Esophagus squamous epithelium (tissue), 4 donors: Measurements from ENCODE around the gene TMEM120B.

Experiments used
- POLR2A ChIP-seq, 4 donors: fragments of 450-650 bp; IDR thresholded peaks; one replicate each; pipeline ENCODE4 v1.6.1; 2017; ENCODE audit warnings: antibody characterized with exemption in 4 of 4, mild to moderate bottlenecking in 4 of 4, moderate library complexity in 3 of 4
- TF ChIP-seq, protein P1 (sequence below), 6 experiments: fragments of 450-650 bp in 4 of 6; fragments of 200-600 bp in 2 of 6; sonication (generic) in 2 of 6; IDR thresholded peaks; one replicate each; pipeline ENCODE4 v1.5.1; 2016 to 2019; ENCODE audit warnings: antibody characterized with exemption in 6 of 6, mild to moderate bottlenecking in 4 of 6, moderate library complexity in 4 of 6

DNA sequence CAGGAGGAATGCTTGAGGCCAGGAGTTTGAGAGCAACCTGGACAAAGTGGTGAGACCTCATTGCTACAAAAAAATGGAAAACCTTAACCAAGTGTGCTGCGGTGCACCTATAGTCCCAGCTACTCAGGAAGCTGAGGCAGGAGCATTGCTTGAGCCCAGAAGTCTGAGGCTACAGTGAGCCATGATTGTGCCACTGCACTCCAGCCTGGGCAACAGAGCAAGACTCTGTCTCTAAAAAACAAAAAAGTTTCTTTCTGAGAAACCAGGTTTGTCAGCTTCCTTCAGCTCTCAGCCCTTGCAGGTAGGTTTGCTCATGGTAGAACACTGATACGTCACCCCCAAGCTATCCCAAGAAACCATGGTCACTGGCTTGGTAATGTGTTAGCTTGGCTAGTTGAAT, 23.1 kb upstream of the TMEM120B start:
- TF ChIP-seq POLR2A (IDR thresholded peaks at IDR 0.05) = no peak
- TF ChIP-seq, protein P1, sequence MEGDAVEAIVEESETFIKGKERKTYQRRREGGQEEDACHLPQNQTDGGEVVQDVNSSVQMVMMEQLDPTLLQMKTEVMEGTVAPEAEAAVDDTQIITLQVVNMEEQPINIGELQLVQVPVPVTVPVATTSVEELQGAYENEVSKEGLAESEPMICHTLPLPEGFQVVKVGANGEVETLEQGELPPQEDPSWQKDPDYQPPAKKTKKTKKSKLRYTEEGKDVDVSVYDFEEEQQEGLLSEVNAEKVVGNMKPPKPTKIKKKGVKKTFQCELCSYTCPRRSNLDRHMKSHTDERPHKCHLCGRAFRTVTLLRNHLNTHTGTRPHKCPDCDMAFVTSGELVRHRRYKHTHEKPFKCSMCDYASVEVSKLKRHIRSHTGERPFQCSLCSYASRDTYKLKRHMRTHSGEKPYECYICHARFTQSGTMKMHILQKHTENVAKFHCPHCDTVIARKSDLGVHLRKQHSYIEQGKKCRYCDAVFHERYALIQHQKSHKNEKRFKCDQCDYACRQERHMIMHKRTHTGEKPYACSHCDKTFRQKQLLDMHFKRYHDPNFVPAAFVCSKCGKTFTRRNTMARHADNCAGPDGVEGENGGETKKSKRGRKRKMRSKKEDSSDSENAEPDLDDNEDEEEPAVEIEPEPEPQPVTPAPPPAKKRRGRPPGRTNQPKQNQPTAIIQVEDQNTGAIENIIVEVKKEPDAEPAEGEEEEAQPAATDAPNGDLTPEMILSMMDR (IDR thresholded peaks at IDR 0.05) = no peak
